ENCODE data around the gene SLC6A11. TPM values are rescaled to one million over a fixed set of nuclear protein-coding genes. Genes with fewer than 3 reads are reported as not detected.

SLC6A11 gene
- total RNA-seq, 2 experiments from 2014 or later = not detected

DNA sequence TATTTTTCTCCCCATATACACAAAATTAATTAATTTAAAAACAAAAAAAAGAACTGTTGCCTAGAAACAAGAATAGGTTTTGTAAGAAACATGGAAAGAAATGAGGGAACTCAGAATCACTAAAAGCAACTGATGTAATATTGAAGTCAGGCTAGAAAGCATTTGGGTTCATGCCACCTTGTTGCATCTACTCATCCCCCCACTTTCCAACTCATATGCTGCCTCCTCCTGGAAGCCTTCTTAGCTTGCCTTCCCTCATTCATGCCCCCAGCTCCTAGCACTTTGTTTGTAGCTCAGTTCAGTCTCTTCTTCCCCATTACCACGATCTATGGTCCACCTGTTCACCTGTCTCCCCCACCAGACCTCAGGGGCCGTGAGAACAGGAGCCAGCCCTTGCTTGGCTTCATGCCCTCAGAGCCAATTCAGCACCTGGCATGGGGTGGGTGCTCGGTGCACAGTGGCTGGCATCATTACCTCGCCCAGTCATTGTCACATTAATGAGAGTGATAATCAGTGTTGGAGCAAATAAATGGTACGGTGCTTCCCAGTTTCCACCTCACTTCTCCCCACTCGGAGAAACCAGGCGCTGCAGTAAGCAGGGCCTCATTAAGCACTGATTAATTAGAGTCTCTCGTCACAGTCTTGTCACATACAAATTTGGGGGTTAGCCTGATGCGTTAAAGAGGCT lies 114.1 kb downstream of the SLC6A11 start:
- Mint-ChIP-seq H3K4me3 (no peak overlapping the region), H3K9me3 (no peaks in the 10 kb centered on the region), H3K4me1 (ENCODE audit: low read depth) (no peaks in the 10 kb centered on the region), H3K36me3 (ENCODE audit: low read depth) (no peaks in the 10 kb centered on the region), H3K27me3 (no peaks in the 10 kb centered on the region), H3K27ac (no peak overlapping the region)
- intact Hi-C loops (cut with DNase I, micrococcal nuclease) = no loop called here
- DNase-seq = no peak
- Histone ChIP-seq H3K27ac (ENCODE audit: low read depth in 1 of 2, low read length in 2 of 2) (no peak overlapping the region), H3K9me3 (ENCODE audit: control insufficient read depth in 1 of 2, insufficient read depth in 1 of 2, low read length in 2 of 2) (peaks cover 0 to 14% of the 10 kb centered on the region in 2 experiments), H3K4me3 (ENCODE audit: low read length) (no peak overlapping the region), H3K36me3 (ENCODE audit: insufficient read depth, low read length) (no peaks in the 10 kb centered on the region), H3K27me3 (ENCODE audit: control insufficient read depth in 1 of 2, insufficient read depth in 2 of 2, low read length in 2 of 2) (no peaks in the 10 kb centered on the region), H3K4me1 (ENCODE audit: insufficient read depth, low read length) (no peaks in the 10 kb centered on the region)
- TF ChIP-seq, protein P1, sequence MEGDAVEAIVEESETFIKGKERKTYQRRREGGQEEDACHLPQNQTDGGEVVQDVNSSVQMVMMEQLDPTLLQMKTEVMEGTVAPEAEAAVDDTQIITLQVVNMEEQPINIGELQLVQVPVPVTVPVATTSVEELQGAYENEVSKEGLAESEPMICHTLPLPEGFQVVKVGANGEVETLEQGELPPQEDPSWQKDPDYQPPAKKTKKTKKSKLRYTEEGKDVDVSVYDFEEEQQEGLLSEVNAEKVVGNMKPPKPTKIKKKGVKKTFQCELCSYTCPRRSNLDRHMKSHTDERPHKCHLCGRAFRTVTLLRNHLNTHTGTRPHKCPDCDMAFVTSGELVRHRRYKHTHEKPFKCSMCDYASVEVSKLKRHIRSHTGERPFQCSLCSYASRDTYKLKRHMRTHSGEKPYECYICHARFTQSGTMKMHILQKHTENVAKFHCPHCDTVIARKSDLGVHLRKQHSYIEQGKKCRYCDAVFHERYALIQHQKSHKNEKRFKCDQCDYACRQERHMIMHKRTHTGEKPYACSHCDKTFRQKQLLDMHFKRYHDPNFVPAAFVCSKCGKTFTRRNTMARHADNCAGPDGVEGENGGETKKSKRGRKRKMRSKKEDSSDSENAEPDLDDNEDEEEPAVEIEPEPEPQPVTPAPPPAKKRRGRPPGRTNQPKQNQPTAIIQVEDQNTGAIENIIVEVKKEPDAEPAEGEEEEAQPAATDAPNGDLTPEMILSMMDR (IDR thresholded peaks at IDR 0.05) = no peak
- POLR2A ChIA-PET = no interaction called here
- ATAC-seq (ENCODE audit: poor library complexity) = no peak
- CTCF ChIA-PET = no interaction called here

GRCh38 chr3:10930666-10931040 lies 114.6 kb downstream of the SLC6A11 start:
- Mint-ChIP-seq H3K4me1 (ENCODE audit: low read depth) (no peaks in the 10 kb centered on the region), H3K27me3 (no peaks in the 10 kb centered on the region), H3K36me3 (ENCODE audit: low read depth) (no peaks in the 10 kb centered on the region), H3K9me3 (no peaks in the 10 kb centered on the region), H3K27ac (no peak overlapping the region), H3K4me3 (no peak overlapping the region)
- Histone ChIP-seq H3K27me3 (ENCODE audit: control insufficient read depth in 1 of 2, insufficient read depth in 2 of 2, low read length in 2 of 2) (no peaks in the 10 kb centered on the region), H3K27ac (ENCODE audit: low read depth in 1 of 2, low read length in 2 of 2) (no peak overlapping the region), H3K9me3 (ENCODE audit: control insufficient read depth in 1 of 2, insufficient read depth in 1 of 2, low read length in 2 of 2) (peaks cover 0 to 14% of the 10 kb centered on the region in 2 experiments), H3K36me3 (ENCODE audit: insufficient read depth, low read length) (no peaks in the 10 kb centered on the region), H3K4me1 (ENCODE audit: insufficient read depth, low read length) (no peaks in the 10 kb centered on the region), H3K4me3 (ENCODE audit: low read length) (no peak overlapping the region)
- ATAC-seq (ENCODE audit: poor library complexity) = no peak
- ChIA-PET CTCF (no interaction called here), POLR2A (no interaction called here)
- intact Hi-C loops (cut with DNase I, micrococcal nuclease) = no loop called here
- peak in 1 of 14 experiments; percentile 8 for DNase-seq
- TF ChIP-seq, protein P1 (IDR thresholded peaks at IDR 0.05) = no peak

- TF ChIP-seq, protein P1 (IDR thresholded peaks at IDR 0.05) = no peak
- H3K27ac Mint-ChIP-seq = no peak overlapping the region
- ATAC-seq (ENCODE audit: poor library complexity) (no peak), DNase-seq (no peak)
- H3K4me1 ChIP-seq (ENCODE audit: insufficient read depth, low read length) = no peaks in the 10 kb centered on the region
- no peak overlapping the region for H3K27ac ChIP-seq (ENCODE audit: low read depth in 1 of 2, low read length in 2 of 2)
- H3K4me3 Mint-ChIP-seq = no peak overlapping the region
- H3K4me3 ChIP-seq (ENCODE audit: low read length) = no peak overlapping the region
- no peaks in the 10 kb centered on the region for H3K27me3 Mint-ChIP-seq
- no peaks in the 10 kb centered on the region for H3K27me3 ChIP-seq (ENCODE audit: control insufficient read depth in 1 of 2, insufficient read depth in 2 of 2, low read length in 2 of 2)
- ChIA-PET CTCF (no interaction called here), POLR2A (no interaction called here)
- H3K4me1 Mint-ChIP-seq (ENCODE audit: low read depth) = no peaks in the 10 kb centered on the region
- no peaks in the 10 kb centered on the region for H3K9me3 ChIP-seq (ENCODE audit: control insufficient read depth in 1 of 2, insufficient read depth in 1 of 2, low read length in 2 of 2)
- no peaks in the 10 kb centered on the region for H3K36me3 Mint-ChIP-seq (ENCODE audit: low read depth)
- intact Hi-C loops (cut with DNase I, micrococcal nuclease) = no loop called here
- H3K9me3 Mint-ChIP-seq = no peaks in the 10 kb centered on the region
- no peaks in the 10 kb centered on the region for H3K36me3 ChIP-seq (ENCODE audit: insufficient read depth, low read length)
These were observed 116.6 kb downstream of the SLC6A11 start for GRCh38 chr3:10932596-10932995.

Measured in CD4-positive, alpha-beta T cell (primary cell).